ENCODE data around the gene GMCL2.

GRCh38 chr5:178137991-178138390 is 49.2 kb downstream of the GMCL2 start:
- TF ChIP-seq CTCF (IDR thresholded peaks at IDR 0.05; ENCODE audit: low read depth, low read length, missing input control) (no peak), YY1 (IDR thresholded peaks at IDR 0.05) (no peak), JUND (IDR thresholded peaks at IDR 0.05) (no peak), SP1 (IDR thresholded peaks at IDR 0.05) (no peak), FOXA2 (IDR thresholded peaks at IDR 0.05) (no peak), RXRA (IDR thresholded peaks at IDR 0.05) (no peak), MAX (IDR thresholded peaks at IDR 0.05) (no peak), ZBTB33 (IDR thresholded peaks at IDR 0.05) (no peak), REST (IDR thresholded peaks at IDR 0.05) (no peak), TAF1 (conservative IDR thresholded peaks at IDR 0.05) (no peak), RAD21 (IDR thresholded peaks at IDR 0.05) (no peak), ATF3 (IDR thresholded peaks at IDR 0.05) (no peak), HNF4A (conservative IDR thresholded peaks at IDR 0.05) (no peak)

All from liver (tissue), 3 donors.